ENCODE measurements around the gene ADGRA3. TPM values are rescaled to one million over a fixed set of nuclear protein-coding genes. Genes with fewer than 3 reads are reported as not detected.

The ADGRA3 gene
- total RNA-seq, 2 donors from 2014 or later: 51.8 to 54.9 TPM

- H3K36me3 Mint-ChIP-seq (ENCODE audit: low read depth): no peaks in the 10 kb centered on the region
- no peak overlapping the region for H3K4me3 Mint-ChIP-seq
- Histone ChIP-seq H3K4me3 (ENCODE audit: low read length) (no peak overlapping the region), H3K9me3 (ENCODE audit: control insufficient read depth, low read length) (no peaks in the 10 kb centered on the region), H3K9ac (ENCODE audit: extremely low read depth, low read length, poor library complexity, severe bottlenecking) (no peak overlapping the region), H3K27ac (ENCODE audit: low read depth, low read length) (no peak overlapping the region), H3K4me1 (ENCODE audit: control insufficient read depth, insufficient read depth, low read length) (no peaks in the 10 kb centered on the region), H3K36me3 (ENCODE audit: control insufficient read depth, insufficient read depth, low read length) (no peaks in the 10 kb centered on the region), H3K27me3 (ENCODE audit: control insufficient read depth, insufficient read depth, low read length, poor library complexity, severe bottlenecking) (no peaks in the 10 kb centered on the region)
- TF ChIP-seq CTCF (conservative IDR thresholded peaks at IDR 0.05): no peak
- DNase-seq: no peak
- H3K4me1 Mint-ChIP-seq: no peaks in the 10 kb centered on the region
- 100% methylated on average over 2 of the region's 2 CpGs; no CpG with 5 or more reads in 1 of the 2 experiments for WGBS, 2 experiments (ENCODE audit: insufficient coverage in 1 of 2, insufficient read length in 1 of 2)
- H3K27ac Mint-ChIP-seq: no peak overlapping the region
- H3K9me3 Mint-ChIP-seq: no peaks in the 10 kb centered on the region
- no peaks in the 10 kb centered on the region for H3K27me3 Mint-ChIP-seq (ENCODE audit: insufficient read depth)
Measured at GRCh38 chr4:22363036-22363435, 152.8 kb downstream of the ADGRA3 start.

GRCh38 chr4:22356987-22357596, 158.8 kb downstream of the ADGRA3 start:
- Histone ChIP-seq H3K9ac (ENCODE audit: extremely low read depth, low read length, poor library complexity, severe bottlenecking) (no peak overlapping the region), H3K27ac (ENCODE audit: low read depth, low read length) (no peak overlapping the region), H3K4me3 (ENCODE audit: low read length) (no peak overlapping the region), H3K9me3 (ENCODE audit: control insufficient read depth, low read length) (no peaks in the 10 kb centered on the region), H3K27me3 (ENCODE audit: control insufficient read depth, insufficient read depth, low read length, poor library complexity, severe bottlenecking) (no peaks in the 10 kb centered on the region), H3K36me3 (ENCODE audit: control insufficient read depth, insufficient read depth, low read length) (no peaks in the 10 kb centered on the region), H3K4me1 (ENCODE audit: control insufficient read depth, insufficient read depth, low read length) (no peaks in the 10 kb centered on the region)
- Mint-ChIP-seq H3K4me1 (no peaks in the 10 kb centered on the region), H3K27me3 (ENCODE audit: insufficient read depth) (no peaks in the 10 kb centered on the region), H3K9me3 (no peaks in the 10 kb centered on the region), H3K4me3 (no peak overlapping the region), H3K27ac (no peak overlapping the region), H3K36me3 (ENCODE audit: low read depth) (no peaks in the 10 kb centered on the region)
- peak; percentile 48 for DNase-seq
- TF ChIP-seq CTCF (conservative IDR thresholded peaks at IDR 0.05): peak; percentile 69
- 85 to 87% methylated on average over 2 to 6 of the region's 6 CpGs for WGBS, 2 experiments (ENCODE audit: insufficient coverage in 1 of 2, insufficient read length in 1 of 2)

GRCh38 chr4:22348410-22348809, 167.5 kb downstream of the ADGRA3 start:
- Mint-ChIP-seq H3K27me3 (ENCODE audit: insufficient read depth) (no peaks in the 10 kb centered on the region), H3K36me3 (ENCODE audit: low read depth) (no peaks in the 10 kb centered on the region), H3K4me3 (no peak overlapping the region), H3K9me3 (no peaks in the 10 kb centered on the region), H3K4me1 (peaks cover 15% of the 10 kb centered on the region), H3K27ac (no peak overlapping the region)
- no peak for DNase-seq
- H3K36me3 ChIP-seq (ENCODE audit: control insufficient read depth, insufficient read depth, low read length): no peaks in the 10 kb centered on the region
- H3K4me3 ChIP-seq (ENCODE audit: low read length): no peak overlapping the region
- H3K4me1 ChIP-seq (ENCODE audit: control insufficient read depth, insufficient read depth, low read length): no peaks in the 10 kb centered on the region
- H3K9ac ChIP-seq (ENCODE audit: extremely low read depth, low read length, poor library complexity, severe bottlenecking): no peak overlapping the region
- 85 to 87% methylated on average over 3 of the region's 3 CpGs for WGBS, 2 experiments (ENCODE audit: insufficient coverage in 1 of 2, insufficient read length in 1 of 2)
- no peak overlapping the region for H3K27ac ChIP-seq (ENCODE audit: low read depth, low read length)
- H3K27me3 ChIP-seq (ENCODE audit: control insufficient read depth, insufficient read depth, low read length, poor library complexity, severe bottlenecking): no peaks in the 10 kb centered on the region
- TF ChIP-seq CTCF (conservative IDR thresholded peaks at IDR 0.05): no peak
- H3K9me3 ChIP-seq (ENCODE audit: control insufficient read depth, low read length): no peaks in the 10 kb centered on the region
